Fibroblast of lung (primary cell): ENCODE data around the gene ITFG1.

Experiments used
- EZH2 ChIP-seq: IDR thresholded peaks from 2 replicates; pipeline ENCODE4 v1.5.1; 2012; ENCODE audit warnings: low read length, control low read depth, mild to moderate bottlenecking; ENCODE audit errors: missing control alignments
- TF ChIP-seq, protein P1 (sequence below), 2 donors: IDR thresholded peaks in 1 of 2; conservative IDR thresholded peaks in 1 of 2; 1 replicate in 1 of 2; 2 replicates in 1 of 2; pipeline ENCODE4 v1.5.1; 2011 to 2012; ENCODE audit warnings: low read length in 2 of 2, control low read depth in 1 of 2, inconsistent platforms in 1 of 2, low read depth in 1 of 2, mild to moderate bottlenecking in 1 of 2

DNA sequence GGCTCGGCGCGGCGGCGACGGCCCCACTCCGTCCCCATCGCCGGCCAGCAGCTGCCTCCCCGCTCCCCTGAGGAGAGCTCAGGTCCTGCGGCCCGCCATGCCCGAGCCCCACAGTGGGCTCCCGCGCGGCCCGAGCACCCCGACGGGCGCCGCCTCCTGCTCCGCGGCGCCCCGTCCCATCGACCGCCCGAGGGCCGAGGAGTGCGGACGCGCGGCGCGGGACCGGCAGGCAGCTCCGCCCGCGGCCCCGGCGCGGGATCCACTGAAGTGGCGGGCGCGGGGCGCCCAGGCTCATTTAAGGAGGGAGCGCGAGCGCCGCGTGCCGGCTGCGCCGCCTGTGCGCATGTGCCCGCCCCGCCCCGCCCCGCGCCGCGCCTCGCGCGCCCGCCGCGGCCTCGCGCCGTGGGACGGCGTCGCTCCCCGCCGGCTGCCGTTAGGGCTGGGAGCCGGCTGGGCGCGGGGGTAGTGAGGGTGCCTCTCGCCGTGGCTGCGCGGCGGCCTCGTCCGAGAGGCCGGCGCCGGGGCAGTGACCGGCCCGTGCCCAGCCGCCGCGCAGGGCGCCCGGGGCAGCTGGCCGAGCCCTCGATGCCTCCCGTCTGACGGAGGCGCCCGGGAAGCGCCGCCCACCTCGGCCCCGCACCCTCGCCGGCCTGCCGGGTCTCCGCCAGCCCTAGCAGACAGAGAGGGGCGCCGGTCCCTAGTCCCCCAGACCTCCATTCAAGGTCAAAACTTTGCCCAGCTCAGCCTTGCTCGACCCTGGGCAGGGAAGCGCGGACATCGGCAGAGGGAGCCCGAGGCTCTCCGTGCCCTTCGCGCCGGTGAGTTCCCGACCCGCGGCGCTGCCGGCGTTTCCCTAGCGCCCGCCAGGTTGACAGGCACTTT is 316.9 kb downstream of the ITFG1 start, which contains the start of gene NETO2:
- TF ChIP-seq, protein P1, sequence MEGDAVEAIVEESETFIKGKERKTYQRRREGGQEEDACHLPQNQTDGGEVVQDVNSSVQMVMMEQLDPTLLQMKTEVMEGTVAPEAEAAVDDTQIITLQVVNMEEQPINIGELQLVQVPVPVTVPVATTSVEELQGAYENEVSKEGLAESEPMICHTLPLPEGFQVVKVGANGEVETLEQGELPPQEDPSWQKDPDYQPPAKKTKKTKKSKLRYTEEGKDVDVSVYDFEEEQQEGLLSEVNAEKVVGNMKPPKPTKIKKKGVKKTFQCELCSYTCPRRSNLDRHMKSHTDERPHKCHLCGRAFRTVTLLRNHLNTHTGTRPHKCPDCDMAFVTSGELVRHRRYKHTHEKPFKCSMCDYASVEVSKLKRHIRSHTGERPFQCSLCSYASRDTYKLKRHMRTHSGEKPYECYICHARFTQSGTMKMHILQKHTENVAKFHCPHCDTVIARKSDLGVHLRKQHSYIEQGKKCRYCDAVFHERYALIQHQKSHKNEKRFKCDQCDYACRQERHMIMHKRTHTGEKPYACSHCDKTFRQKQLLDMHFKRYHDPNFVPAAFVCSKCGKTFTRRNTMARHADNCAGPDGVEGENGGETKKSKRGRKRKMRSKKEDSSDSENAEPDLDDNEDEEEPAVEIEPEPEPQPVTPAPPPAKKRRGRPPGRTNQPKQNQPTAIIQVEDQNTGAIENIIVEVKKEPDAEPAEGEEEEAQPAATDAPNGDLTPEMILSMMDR (conservative IDR thresholded peaks at IDR 0.05 in 1 of 2, IDR thresholded peaks at IDR 0.05 in 1 of 2; ENCODE audit: low read depth in 1 of 2, low read length in 2 of 2), result peak; percentile 51 to 73
- no peak for TF ChIP-seq EZH2
